NCI-H510A treated with DMSO at 0.1 percent for 48 hours (cell line): ENCODE results near the gene ACTN3.
"Not testable (repeated sequence)": the region's sequence is repeated elsewhere in the genome, so short reads cannot be mapped to it uniquely, and the experiment has no call there.

Experiments
- DNase-seq: peaks from one replicate; lab custom pipeline; 2025; lab: John Stamatoyannopoulos, UW

The ACTN3 gene

GRCh38 chr11:66600219-66600618 lies 53.5 kb downstream of the ACTN3 start:
- DNase-seq: no peak

GRCh38 chr11:66600631-66601233 lies 54.0 kb downstream of the ACTN3 start:
- DNase-seq: no peak

- DNase-seq: no peak
Observed at GRCh38 chr11:66603072-66603471, 56.4 kb downstream of the ACTN3 start.

DNA sequence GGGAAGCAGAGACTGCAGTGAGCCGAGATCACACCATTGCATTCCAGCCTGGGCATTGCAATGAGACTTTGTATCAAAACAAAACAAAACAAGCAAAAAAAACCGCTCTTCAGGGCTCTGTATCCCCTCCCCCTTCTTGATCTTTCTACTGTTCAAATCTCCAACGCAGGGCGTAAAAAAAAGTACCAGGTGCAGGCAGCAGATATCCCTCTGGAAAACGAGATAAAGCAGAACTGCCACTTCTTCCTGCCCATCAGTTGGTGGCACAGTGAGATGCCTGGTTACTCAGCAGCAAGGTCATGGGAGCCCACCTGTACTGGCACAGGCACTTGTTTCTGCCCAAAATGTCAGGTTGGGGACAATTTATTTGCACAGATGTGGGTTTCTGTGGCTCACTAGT lies 57.5 kb downstream of the ACTN3 start:
- DNase-seq: no peak

DNA sequence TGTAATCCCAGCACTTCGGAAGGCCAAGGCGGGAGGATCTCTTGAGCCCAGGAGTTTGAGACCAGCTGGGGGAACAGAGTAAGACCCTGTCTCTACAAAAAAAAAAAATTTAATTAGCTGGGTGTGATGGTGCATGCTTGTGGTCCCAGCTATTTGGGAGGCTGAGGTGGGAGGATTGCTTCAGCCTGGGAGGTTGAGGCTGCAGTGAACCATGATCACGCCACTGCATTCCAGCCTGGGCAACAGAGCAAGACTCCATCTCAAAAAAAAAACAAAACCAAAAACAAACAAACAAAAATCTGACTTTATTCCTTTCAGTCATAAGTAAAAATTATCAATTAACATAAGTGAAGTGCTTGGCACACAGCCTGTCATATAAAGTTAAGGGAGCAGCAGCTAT lies 59.9 kb downstream of the ACTN3 start:
- DNase-seq: not testable (repeated sequence)

DNA sequence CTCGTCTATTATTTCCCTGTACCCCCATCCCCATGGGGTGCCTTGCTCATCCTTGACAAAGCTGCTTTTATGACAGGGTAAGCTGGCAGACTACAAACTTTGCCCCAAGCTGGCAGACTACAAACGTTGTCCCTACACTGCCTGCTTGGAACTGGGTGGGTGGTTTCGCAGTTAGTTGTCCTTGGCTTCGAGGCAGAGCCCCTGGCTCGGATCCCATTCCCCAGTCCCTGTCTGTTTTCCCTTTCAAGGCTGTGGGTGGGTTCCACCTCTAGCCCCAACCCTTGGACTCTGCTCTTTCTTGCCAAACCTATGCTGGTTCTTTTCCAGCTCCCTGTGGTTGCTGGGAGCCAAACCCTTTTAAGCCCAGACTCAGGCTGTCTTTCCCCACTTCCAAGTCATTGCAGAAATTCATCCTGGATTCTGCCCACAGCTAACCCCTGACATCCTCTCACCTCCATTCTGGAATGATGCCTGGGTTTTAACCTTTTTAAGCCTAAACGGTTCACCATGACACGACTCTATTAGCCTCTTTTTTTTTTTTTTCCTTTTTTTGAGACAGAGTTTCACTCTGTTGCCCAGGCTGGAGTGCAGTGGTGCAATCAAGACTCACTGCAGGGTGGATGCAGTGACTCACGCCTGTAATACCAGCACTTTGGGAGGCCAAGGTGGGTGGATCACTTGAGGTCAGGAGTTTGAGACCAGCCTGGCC lies 60.6 kb downstream of the ACTN3 start:
- DNase-seq: no peak

- no peak for DNase-seq
Observed at GRCh38 chr11:66609721-66610617, 63.3 kb downstream of the ACTN3 start.

GRCh38 chr11:66612458-66612857 lies 65.8 kb downstream of the ACTN3 start:
- DNase-seq: no peak
